Activated T-cell treated with anti-CD3 and anti-CD28 coated beads, Interleukin-2, amount 50 U/mL, for 72 hours (primary cell): ENCODE data around the gene GAP43. TPM values are rescaled to one million over a fixed set of nuclear protein-coding genes. Genes with fewer than 3 reads are reported as not detected.

Experiments used
- ATAC-seq, 2 donors: fragments of 150-1000 bp; cut with Tn5 transposase; replicated peaks in 1 of 2; 2 replicates each; pipeline ENCODE4 v1.10.0; 2021; ENCODE audit warnings: moderate library complexity in 2 of 2, mild to moderate bottlenecking in 1 of 2
- DNase-seq, 2 donors: peaks; one replicate each; pipeline ENCODE4 v3.0.0; 2021 to 2022; ENCODE audit warnings: mixed read lengths in 1 of 2
- H3K27ac Mint-ChIP-seq: one replicate; pipeline ENCODE4 v1.8.0; 2022; ENCODE audit warnings: mild to moderate bottlenecking, moderate library complexity, mixed read lengths
- H3K27me3 Mint-ChIP-seq: one replicate; pipeline ENCODE4 v1.8.0; 2022; ENCODE audit warnings: low read depth, mixed read lengths
- H3K36me3 Mint-ChIP-seq, 2 donors: one replicate each; pipeline ENCODE4 v1.8.0; 2022; ENCODE audit warnings: mixed read lengths in 2 of 2, mild to moderate bottlenecking in 1 of 2; ENCODE audit not compliant: insufficient read depth in 2 of 2
- H3K4me1 Mint-ChIP-seq: one replicate; pipeline ENCODE4 v1.8.0; 2022; ENCODE audit warnings: low read depth, mixed read lengths
- H3K4me3 Mint-ChIP-seq, 2 donors: one replicate each; pipeline ENCODE4 v1.8.0; 2022; ENCODE audit warnings: mild to moderate bottlenecking in 2 of 2, mixed read lengths in 2 of 2, moderate library complexity in 2 of 2
- H3K9me3 Mint-ChIP-seq, 2 donors: one replicate each; pipeline ENCODE4 v1.8.0; 2022; ENCODE audit warnings: mixed read lengths in 2 of 2
- total RNA-seq, 2 donors: library from RNA; stranded (reverse); gene quantifications; one replicate each; pipeline ENCODE4 v1.2.3, GENCODE V29; 2022

The GAP43 gene
- total RNA-seq, 2 donors from 2014 or later, result not detected

GRCh38 chr3:115615001-115615814 is 8.1 kb upstream of the GAP43 start:
- no peak for ATAC-seq
- Mint-ChIP-seq H3K27ac (no peak overlapping the region), H3K4me1 (peaks cover 25% of the 10 kb centered on the region), H3K9me3 (no peaks in the 10 kb centered on the region), H3K36me3 (no peaks in the 10 kb centered on the region), H3K27me3 (peaks cover 29% of the 10 kb centered on the region), H3K4me3 (no peak overlapping the region)
- DNase-seq, result no peak

GRCh38 chr3:115616461-115616860 is 6.8 kb upstream of the GAP43 start:
- Mint-ChIP-seq H3K36me3 (no peaks in the 10 kb centered on the region), H3K4me3 (peak overlapping the region in 1 of 2 donors; percentile 42), H3K27me3 (peaks cover 21% of the 10 kb centered on the region), H3K4me1 (peaks cover 25% of the 10 kb centered on the region), H3K27ac (peak overlapping the region; percentile 6), H3K9me3 (no peaks in the 10 kb centered on the region)
- peak; percentile 62 to 66 for DNase-seq
- ATAC-seq, result peak; percentile 87 to 89

GRCh38 chr3:115617591-115617990 is 5.7 kb upstream of the GAP43 start:
- Mint-ChIP-seq H3K27ac (peak overlapping the region; percentile 46), H3K9me3 (no peaks in the 10 kb centered on the region), H3K27me3 (peaks cover 18% of the 10 kb centered on the region), H3K36me3 (no peaks in the 10 kb centered on the region), H3K4me3 (peak overlapping the region; percentile 1 to 42), H3K4me1 (peaks cover 25% of the 10 kb centered on the region)
- ATAC-seq (peak; percentile 81 to 84), DNase-seq (no peak)

GRCh38 chr3:115624029-115624741 is 875 bp downstream of the GAP43 start:
- Mint-ChIP-seq H3K4me1 (peaks cover 11% of the 10 kb centered on the region), H3K9me3 (no peaks in the 10 kb centered on the region), H3K4me3 (peak overlapping the region; percentile 67 to 75), H3K27ac (no peak overlapping the region), H3K36me3 (no peaks in the 10 kb centered on the region), H3K27me3 (peaks cover 49% of the 10 kb centered on the region)
- ATAC-seq (no peak), DNase-seq (no peak)

GRCh38 chr3:115624901-115625300 is 1.6 kb downstream of the GAP43 start:
- no peak for DNase-seq
- Mint-ChIP-seq H3K36me3 (no peaks in the 10 kb centered on the region), H3K27me3 (peaks cover 49% of the 10 kb centered on the region), H3K4me3 (no peak overlapping the region), H3K4me1 (peaks cover 11% of the 10 kb centered on the region), H3K27ac (no peak overlapping the region), H3K9me3 (no peaks in the 10 kb centered on the region)
- ATAC-seq, result no peak

- H3K27ac Mint-ChIP-seq, result no peak overlapping the region
- DNase-seq, result no peak
- peaks cover 11% of the 10 kb centered on the region for H3K4me1 Mint-ChIP-seq
- ATAC-seq, result no peak
- H3K9me3 Mint-ChIP-seq, result no peaks in the 10 kb centered on the region
- H3K36me3 Mint-ChIP-seq, result no peaks in the 10 kb centered on the region
- H3K4me3 Mint-ChIP-seq, result no peak overlapping the region
- peaks cover 56% of the 10 kb centered on the region for H3K27me3 Mint-ChIP-seq
Measured at GRCh38 chr3:115626006-115626409, 2.7 kb downstream of the GAP43 start.

GRCh38 chr3:115626721-115627120 is 3.4 kb downstream of the GAP43 start:
- peaks cover 63% of the 10 kb centered on the region for H3K27me3 Mint-ChIP-seq
- DNase-seq, result no peak
- H3K36me3 Mint-ChIP-seq, result no peaks in the 10 kb centered on the region
- no peak overlapping the region for H3K4me3 Mint-ChIP-seq
- no peak overlapping the region for H3K27ac Mint-ChIP-seq
- no peaks in the 10 kb centered on the region for H3K9me3 Mint-ChIP-seq
- ATAC-seq, result no peak
- peaks cover 11% of the 10 kb centered on the region for H3K4me1 Mint-ChIP-seq

GRCh38 chr3:115627180-115628074 is 4.1 kb downstream of the GAP43 start:
- H3K27me3 Mint-ChIP-seq, result peaks cover 64% of the 10 kb centered on the region
- ATAC-seq (no peak), DNase-seq (no peak)
- no peaks in the 10 kb centered on the region for H3K36me3 Mint-ChIP-seq
- no peaks in the 10 kb centered on the region for H3K9me3 Mint-ChIP-seq
- no peak overlapping the region for H3K27ac Mint-ChIP-seq
- no peak overlapping the region for H3K4me3 Mint-ChIP-seq
- peaks cover 11% of the 10 kb centered on the region for H3K4me1 Mint-ChIP-seq

- Mint-ChIP-seq H3K27me3 (peaks cover 61% of the 10 kb centered on the region), H3K9me3 (no peaks in the 10 kb centered on the region), H3K4me3 (no peak overlapping the region), H3K27ac (no peak overlapping the region), H3K4me1 (peaks cover 10% of the 10 kb centered on the region), H3K36me3 (no peaks in the 10 kb centered on the region)
- no peak for DNase-seq
- no peak for ATAC-seq
Measured at GRCh38 chr3:115628075-115628412, 4.7 kb downstream of the GAP43 start.

- DNase-seq (no peak), ATAC-seq (no peak)
- Mint-ChIP-seq H3K27ac (no peak overlapping the region), H3K4me3 (no peak overlapping the region), H3K4me1 (no peaks in the 10 kb centered on the region), H3K36me3 (no peaks in the 10 kb centered on the region), H3K9me3 (no peaks in the 10 kb centered on the region), H3K27me3 (peaks cover 42% of the 10 kb centered on the region)
Measured at GRCh38 chr3:115630850-115631249, 7.5 kb downstream of the GAP43 start.

GRCh38 chr3:115632026-115632425 is 8.7 kb downstream of the GAP43 start:
- H3K9me3 Mint-ChIP-seq, result no peaks in the 10 kb centered on the region
- no peaks in the 10 kb centered on the region for H3K36me3 Mint-ChIP-seq
- H3K4me1 Mint-ChIP-seq, result no peaks in the 10 kb centered on the region
- no peak overlapping the region for H3K4me3 Mint-ChIP-seq
- DNase-seq, result no peak
- ATAC-seq, result no peak
- no peak overlapping the region for H3K27ac Mint-ChIP-seq
- H3K27me3 Mint-ChIP-seq, result peaks cover 31% of the 10 kb centered on the region

GRCh38 chr3:115633467-115633866 is 10.2 kb downstream of the GAP43 start:
- no peaks in the 10 kb centered on the region for H3K36me3 Mint-ChIP-seq
- H3K9me3 Mint-ChIP-seq, result peaks cover 0 to under 1% of the 10 kb centered on the region in 2 donors
- ATAC-seq, result no peak
- H3K27me3 Mint-ChIP-seq, result peaks cover 27% of the 10 kb centered on the region
- H3K4me1 Mint-ChIP-seq, result no peaks in the 10 kb centered on the region
- no peak for DNase-seq
- H3K27ac Mint-ChIP-seq, result no peak overlapping the region
- no peak overlapping the region for H3K4me3 Mint-ChIP-seq

GRCh38 chr3:115634052-115634451 is 10.7 kb downstream of the GAP43 start:
- ATAC-seq (no peak), DNase-seq (no peak)
- H3K36me3 Mint-ChIP-seq, result no peaks in the 10 kb centered on the region
- no peak overlapping the region for H3K27ac Mint-ChIP-seq
- H3K9me3 Mint-ChIP-seq, result peaks cover 0 to 2% of the 10 kb centered on the region in 2 donors
- no peaks in the 10 kb centered on the region for H3K4me1 Mint-ChIP-seq
- peaks cover 27% of the 10 kb centered on the region for H3K27me3 Mint-ChIP-seq
- no peak overlapping the region for H3K4me3 Mint-ChIP-seq
